Ishikawa (cell line): Measurements from ENCODE around the gene SNURF.

Experiments used
- CEBPB ChIP-seq: IDR thresholded peaks from 2 replicates; pipeline ENCODE4 v1.6.1; 2012
- CREB1 ChIP-seq: IDR thresholded peaks from 2 replicates; pipeline ENCODE4 v1.6.1; 2012; ENCODE audit warnings: low read depth
- EGR1 ChIP-seq: IDR thresholded peaks from 2 replicates; pipeline ENCODE4 v1.6.1; 2012
- EP300 ChIP-seq: IDR thresholded peaks from 2 replicates; pipeline ENCODE4 v1.6.1; 2012; ENCODE audit warnings: borderline replicate concordance
- FOXM1 ChIP-seq: IDR thresholded peaks from 2 replicates; pipeline ENCODE4 v1.6.1; 2012; ENCODE audit warnings: low read depth, borderline replicate concordance
- NFIC ChIP-seq: IDR thresholded peaks from 2 replicates; pipeline ENCODE4 v1.6.1; 2012
- RAD21 ChIP-seq: IDR thresholded peaks from 2 replicates; pipeline ENCODE4 v1.6.1; 2012; ENCODE audit warnings: low read depth
- TAF1 ChIP-seq: IDR thresholded peaks from 2 replicates; pipeline ENCODE4 v1.6.1; 2012; ENCODE audit warnings: low read depth, mild to moderate bottlenecking
- TCF12 ChIP-seq: IDR thresholded peaks from 2 replicates; pipeline ENCODE4 v1.6.1; 2012; ENCODE audit warnings: low read depth
- TEAD4 ChIP-seq: IDR thresholded peaks from 2 replicates; pipeline ENCODE4 v1.6.1; 2012
- YY1 ChIP-seq: IDR thresholded peaks from 2 replicates; pipeline ENCODE4 v1.6.1; 2012; ENCODE audit warnings: low read depth
- ZBTB7A ChIP-seq: IDR thresholded peaks from 2 replicates; pipeline ENCODE4 v1.6.1; 2012; ENCODE audit warnings: low read depth
- TF ChIP-seq, protein P1 (sequence below): IDR thresholded peaks from 2 replicates; pipeline ENCODE4 v1.6.1; 2012
- TF ChIP-seq, protein P2 (sequence below): IDR thresholded peaks from 2 replicates; pipeline ENCODE4 v1.6.1; 2012
- TF ChIP-seq, protein P3 (sequence below): IDR thresholded peaks from 2 replicates; pipeline ENCODE4 v1.6.1; 2012; ENCODE audit warnings: low read depth, mild to moderate bottlenecking

Gene SNURF

DNA sequence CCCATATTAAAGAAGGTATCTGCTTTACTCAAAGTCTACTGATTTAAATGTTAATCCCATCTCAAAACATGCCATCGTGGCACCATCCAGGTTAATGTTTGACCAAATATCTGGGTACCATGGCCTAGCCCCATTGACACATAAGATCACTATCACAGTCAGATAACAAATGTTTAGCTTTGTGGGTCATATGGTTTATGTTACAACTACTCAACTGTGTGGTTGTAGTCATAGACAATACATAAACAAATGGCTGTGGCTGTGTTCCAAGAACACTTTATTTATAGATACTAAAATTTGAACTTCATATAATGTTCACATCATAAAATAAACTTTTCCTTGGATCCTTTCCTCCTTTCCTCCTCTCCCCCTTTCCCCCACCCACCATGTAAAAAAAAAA, 9.8 kb upstream of the SNURF start:
- TF ChIP-seq TCF12 = no peak

DNA sequence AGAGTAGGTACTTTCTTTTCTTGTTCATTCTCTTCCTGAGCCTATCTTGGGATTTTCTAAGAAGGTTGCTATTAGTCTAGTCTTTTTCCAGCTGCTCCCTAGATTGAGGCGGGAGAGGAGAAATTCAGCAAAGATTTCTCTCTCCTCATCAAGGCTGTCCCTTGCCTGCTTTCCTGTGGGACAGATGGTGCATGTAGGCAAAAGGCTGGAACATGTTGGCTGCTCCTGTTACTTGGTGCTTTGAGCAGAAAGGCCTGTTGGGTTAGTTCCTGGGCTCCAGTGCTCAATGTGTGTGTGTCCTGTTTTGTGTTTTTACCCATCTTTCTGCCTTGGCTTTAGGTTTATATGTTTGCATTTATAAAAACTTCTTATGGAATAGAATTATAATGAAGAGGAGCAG, 9.1 kb upstream of the SNURF start:
- no peak for TF ChIP-seq FOXM1

DNA sequence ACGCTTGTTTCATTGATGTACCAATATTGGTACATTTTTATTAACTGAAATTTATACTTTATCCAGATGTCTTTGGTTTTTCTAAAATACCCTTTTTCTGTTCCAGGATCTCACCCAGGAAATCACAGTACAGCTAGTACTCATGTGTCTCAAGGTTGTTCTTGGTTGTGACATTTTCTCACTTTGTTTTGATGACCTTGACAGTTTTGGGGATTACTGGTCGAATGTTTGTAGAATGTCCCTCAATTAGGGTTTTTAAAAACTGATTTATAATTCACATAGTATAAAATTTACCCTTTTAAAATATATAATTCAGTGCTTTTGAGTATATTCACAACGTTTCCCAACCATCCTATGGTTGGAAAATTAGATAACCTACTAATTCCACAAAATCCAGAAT, 6.3 kb upstream of the SNURF start:
- TF ChIP-seq EP300 (no peak), YY1 (no peak), TAF1 (no peak), ZBTB7A (no peak), FOXM1 (no peak), TEAD4 (no peak), CEBPB (no peak), TCF12 (no peak)
- TF ChIP-seq, protein P1, sequence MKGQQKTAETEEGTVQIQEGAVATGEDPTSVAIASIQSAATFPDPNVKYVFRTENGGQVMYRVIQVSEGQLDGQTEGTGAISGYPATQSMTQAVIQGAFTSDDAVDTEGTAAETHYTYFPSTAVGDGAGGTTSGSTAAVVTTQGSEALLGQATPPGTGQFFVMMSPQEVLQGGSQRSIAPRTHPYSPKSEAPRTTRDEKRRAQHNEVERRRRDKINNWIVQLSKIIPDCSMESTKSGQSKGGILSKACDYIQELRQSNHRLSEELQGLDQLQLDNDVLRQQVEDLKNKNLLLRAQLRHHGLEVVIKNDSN = no peak
- TF ChIP-seq, protein P2, sequence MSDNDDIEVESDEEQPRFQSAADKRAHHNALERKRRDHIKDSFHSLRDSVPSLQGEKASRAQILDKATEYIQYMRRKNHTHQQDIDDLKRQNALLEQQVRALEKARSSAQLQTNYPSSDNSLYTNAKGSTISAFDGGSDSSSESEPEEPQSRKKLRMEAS = no peak

DNA sequence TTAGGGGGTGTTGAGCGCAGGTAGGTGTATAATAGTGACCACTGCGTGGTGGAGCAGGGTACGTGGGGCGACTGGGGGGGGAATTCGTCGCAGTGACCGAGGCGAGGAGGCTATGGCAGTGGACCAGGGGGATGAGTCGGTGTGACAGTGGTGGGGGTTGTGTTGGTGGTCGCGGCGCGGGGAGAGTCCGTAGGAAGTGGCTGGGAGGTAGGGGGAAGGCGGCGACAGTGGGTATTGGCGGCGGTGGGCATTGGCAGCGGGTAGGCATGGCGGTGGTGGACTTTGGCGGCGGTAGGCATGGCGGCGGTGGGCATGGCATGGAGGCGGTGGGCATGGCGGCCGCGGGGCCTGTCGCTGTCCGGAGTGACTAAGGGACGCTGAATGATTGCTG, 739 bp downstream of the SNURF start:
- TF ChIP-seq CREB1 = no peak
- TF ChIP-seq RAD21 = no peak
- TF ChIP-seq TAF1 = no peak
- 0 out of 2 replicates have a peak, but pooled peaks have one; percentile 11 for TF ChIP-seq ZBTB7A
- TF ChIP-seq NFIC = no peak

DNA sequence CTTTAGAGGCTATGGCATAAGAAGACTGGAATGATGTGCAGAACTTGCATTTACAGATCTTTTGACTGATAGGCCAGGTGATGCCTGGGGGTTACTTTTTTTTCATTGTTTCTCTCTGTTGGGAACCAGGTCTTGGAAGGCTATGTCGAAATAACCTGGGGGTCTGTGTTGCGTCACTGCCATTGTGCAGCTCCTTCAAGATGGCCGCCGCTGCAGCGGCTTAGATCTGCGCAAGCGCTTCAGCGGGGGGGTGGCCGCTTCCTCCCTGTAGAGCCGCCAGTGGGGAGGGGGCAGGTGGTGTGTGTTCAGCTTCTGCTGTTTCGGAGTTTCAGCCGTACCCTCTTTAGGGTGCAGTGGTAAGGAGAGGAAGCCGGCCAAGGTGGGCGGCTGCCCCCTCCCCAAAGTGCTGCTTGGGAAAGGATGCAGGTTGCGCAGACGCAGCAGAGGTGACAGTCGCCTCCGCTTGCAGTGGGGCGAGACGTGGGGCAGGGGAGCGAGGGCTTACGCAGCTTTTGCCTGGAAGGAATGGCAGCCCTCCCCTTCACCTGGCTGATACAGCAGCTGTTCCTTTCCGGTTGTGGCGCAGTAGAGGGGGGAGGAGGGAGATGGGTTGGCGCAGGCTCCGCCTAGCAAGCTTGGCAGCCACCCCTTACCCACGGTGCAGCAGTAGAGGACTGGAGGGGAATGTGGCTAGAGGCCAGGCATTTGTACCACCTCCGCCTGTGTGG, 1.5 kb downstream of the SNURF start:
- TF ChIP-seq NFIC (peak; percentile 36; the same call in 1 of the 2 replicates), RAD21 (no peak), ZBTB7A (peak; percentile 76; the same call in 1 of the 2 replicates), TAF1 (peak; percentile 46; the same call in 1 of the 2 replicates), EGR1 (no peak), TEAD4 (no peak), CREB1 (no peak), EP300 (no peak), YY1 (peak; percentile 87), TCF12 (peak; percentile 22; the same call in 1 of the 2 replicates), CEBPB (peak; percentile 87), FOXM1 (no peak)
- TF ChIP-seq, protein P3, sequence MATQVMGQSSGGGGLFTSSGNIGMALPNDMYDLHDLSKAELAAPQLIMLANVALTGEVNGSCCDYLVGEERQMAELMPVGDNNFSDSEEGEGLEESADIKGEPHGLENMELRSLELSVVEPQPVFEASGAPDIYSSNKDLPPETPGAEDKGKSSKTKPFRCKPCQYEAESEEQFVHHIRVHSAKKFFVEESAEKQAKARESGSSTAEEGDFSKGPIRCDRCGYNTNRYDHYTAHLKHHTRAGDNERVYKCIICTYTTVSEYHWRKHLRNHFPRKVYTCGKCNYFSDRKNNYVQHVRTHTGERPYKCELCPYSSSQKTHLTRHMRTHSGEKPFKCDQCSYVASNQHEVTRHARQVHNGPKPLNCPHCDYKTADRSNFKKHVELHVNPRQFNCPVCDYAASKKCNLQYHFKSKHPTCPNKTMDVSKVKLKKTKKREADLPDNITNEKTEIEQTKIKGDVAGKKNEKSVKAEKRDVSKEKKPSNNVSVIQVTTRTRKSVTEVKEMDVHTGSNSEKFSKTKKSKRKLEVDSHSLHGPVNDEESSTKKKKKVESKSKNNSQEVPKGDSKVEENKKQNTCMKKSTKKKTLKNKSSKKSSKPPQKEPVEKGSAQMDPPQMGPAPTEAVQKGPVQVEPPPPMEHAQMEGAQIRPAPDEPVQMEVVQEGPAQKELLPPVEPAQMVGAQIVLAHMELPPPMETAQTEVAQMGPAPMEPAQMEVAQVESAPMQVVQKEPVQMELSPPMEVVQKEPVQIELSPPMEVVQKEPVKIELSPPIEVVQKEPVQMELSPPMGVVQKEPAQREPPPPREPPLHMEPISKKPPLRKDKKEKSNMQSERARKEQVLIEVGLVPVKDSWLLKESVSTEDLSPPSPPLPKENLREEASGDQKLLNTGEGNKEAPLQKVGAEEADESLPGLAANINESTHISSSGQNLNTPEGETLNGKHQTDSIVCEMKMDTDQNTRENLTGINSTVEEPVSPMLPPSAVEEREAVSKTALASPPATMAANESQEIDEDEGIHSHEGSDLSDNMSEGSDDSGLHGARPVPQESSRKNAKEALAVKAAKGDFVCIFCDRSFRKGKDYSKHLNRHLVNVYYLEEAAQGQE = no peak
- TF ChIP-seq, protein P1 = no peak
- TF ChIP-seq, protein P2 = no peak

DNA sequence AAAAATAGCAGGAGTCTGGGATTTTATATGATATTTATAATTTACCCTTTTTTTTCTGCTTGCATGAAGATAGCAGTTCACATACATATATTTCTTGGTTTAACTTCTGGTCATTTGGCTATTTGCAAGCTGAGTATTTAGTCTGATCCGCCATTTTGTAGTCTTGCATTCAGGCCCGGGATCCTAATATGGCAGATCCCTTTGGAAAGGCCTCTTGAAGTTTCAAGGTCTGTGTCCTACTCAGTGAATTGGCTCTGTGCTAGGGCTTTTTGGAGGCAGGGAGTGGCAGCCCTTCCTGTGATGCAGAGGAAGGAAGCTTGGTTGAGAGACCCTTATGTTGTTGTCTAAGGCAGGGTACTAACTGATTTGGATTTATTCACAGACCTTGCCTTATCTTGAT, 2.9 kb downstream of the SNURF start:
- TF ChIP-seq, protein P1 = no peak
- TF ChIP-seq FOXM1 (no peak), NFIC (no peak), TCF12 (no peak), EGR1 (no peak), ZBTB7A (no peak), EP300 (no peak), CREB1 (no peak), TAF1 (no peak)
- TF ChIP-seq, protein P3 = no peak
